GM12878 (cell line): ENCODE results near the gene ARPC1A. TPM values are rescaled to one million over a fixed set of nuclear protein-coding genes. Genes with fewer than 3 reads are reported as not detected.
A peak's percentile ranks its signal among the peaks of the same experiment; 100 is the strongest.

Experiments
- ATAC-seq: fragments of 200-7000 bp; cut with Tn5 transposase; 3 replicates; pipeline ENCODE4 v1.9.1; 2020; ENCODE audit warnings: mild to moderate bottlenecking, moderate library complexity
- BruUV-seq: library from RNA; stranded (reverse); fragments of 400-500 nt; replicated peaks from 2 replicates; lab custom pipeline; 2021; lab: Mats Ljungman, UMichigan
- CTCF ChIA-PET: fragments of 300-600 bp; sonication (Branson Sonifier 250); formaldehyde crosslinking; extraction: SDS; loops from one replicate; lab custom pipeline; 2021; ENCODE audit warnings: inconsistent platforms; lab: Yijun Ruan, JAX
- POLR2A ChIA-PET: fragments of 350-600 bp; formaldehyde crosslinking; extraction: SDS; loops from one replicate; lab custom pipeline; 2021; ENCODE audit warnings: inconsistent platforms; lab: Charles Lee
- RAD21 ChIA-PET: fragments of 300-600 bp; sonication (Branson Sonifier 250); formaldehyde crosslinking; loops from one replicate; lab custom pipeline; 2023; ENCODE audit warnings: antibody characterized with exemption; ENCODE audit not compliant: unreplicated experiment; lab: Charles Lee
- SMC1A ChIA-PET: fragments of 300-600 bp; sonication (Branson Sonifier 250); formaldehyde crosslinking; loops from one replicate; lab custom pipeline; 2023; ENCODE audit not compliant: unreplicated experiment, uncharacterized antibody; lab: Charles Lee
- DNase-seq: peaks from one replicate; pipeline ENCODE4 v3.0.0-alpha.2; 2011; ENCODE audit warnings: low read depth, low spot score
- FAIRE-seq: peaks from 3 replicates; lab custom pipeline; 2011; peaks lifted over from hg19 to GRCh38; lab: Jason Lieb, UNC
- H2AFZ ChIP-seq: 2 replicates; pipeline ENCODE4 v1.6.0; 2011; ENCODE audit warnings: low read depth, low read length, control low read depth; ENCODE audit not compliant: control insufficient read depth
- H3K27ac ChIP-seq: 2 replicates; pipeline ENCODE4 v1.5.1; 2011; ENCODE audit warnings: control low read depth; ENCODE audit not compliant: control insufficient read depth, insufficient read depth
- H3K27me3 ChIP-seq, 2 experiments: replicated peaks in 1 of 2; 2 replicates each; pipeline versions ENCODE4 v1.6.0 to v1.6.1; 2011; ENCODE audit warnings: low read length in 1 of 2; ENCODE audit not compliant: control insufficient read depth in 2 of 2, insufficient read depth in 2 of 2
- H3K36me3 ChIP-seq, 2 experiments: 2 replicates each; pipeline ENCODE4 v1.5.1; 2011; ENCODE audit warnings: low read length in 1 of 2; ENCODE audit not compliant: control insufficient read depth in 2 of 2, insufficient read depth in 2 of 2
- H3K4me1 ChIP-seq: 2 replicates; pipeline ENCODE4 v1.6.1; 2011; ENCODE audit warnings: mild to moderate bottlenecking, low read length, moderate library complexity, mixed read lengths; ENCODE audit not compliant: control insufficient read depth, insufficient read depth
- H3K4me2 ChIP-seq: 2 replicates; pipeline ENCODE4 v1.6.0; 2011; ENCODE audit warnings: control low read depth; ENCODE audit not compliant: control insufficient read depth, insufficient read depth
- H3K4me3 ChIP-seq: fragments of 200-600 bp; sonication (generic); 2 replicates; pipeline ENCODE4 v1.5.1; 2016
- H3K79me2 ChIP-seq: 2 replicates; pipeline ENCODE4 v1.6.0; 2011; ENCODE audit warnings: low read length; ENCODE audit not compliant: control insufficient read depth, insufficient read depth
- H3K9ac ChIP-seq: 2 replicates; pipeline ENCODE4 v1.8.0; 2011; ENCODE audit warnings: low read length, control low read depth, mixed read lengths; ENCODE audit not compliant: control insufficient read depth, insufficient read depth
- H3K9me3 ChIP-seq: replicated peaks from 3 replicates; pipeline ENCODE4 v1.5.1; 2011; ENCODE audit warnings: mild to moderate bottlenecking, low read length; ENCODE audit not compliant: control insufficient read depth, insufficient read depth
- H4K20me1 ChIP-seq: 2 replicates; pipeline ENCODE4 v1.6.0; 2011; ENCODE audit not compliant: control insufficient read depth, insufficient read depth
- CEBPB ChIP-seq, 2 experiments: fragments of 150-350 bp in 1 of 2; IDR thresholded peaks; 2 replicates each; pipeline ENCODE4 v1.6.1; 2012 to 2014; ENCODE audit warnings: low read depth in 2 of 2, low read length in 2 of 2, borderline replicate concordance in 1 of 2, inconsistent platforms in 1 of 2
- CTCF ChIP-seq, 3 experiments: IDR thresholded peaks in 2 of 3; conservative IDR thresholded peaks in 1 of 3; 2 replicates each; pipeline ENCODE4 v1.5.1; 2011; ENCODE audit warnings: low read depth in 3 of 3, low read length in 3 of 3, mild to moderate bottlenecking in 3 of 3, control low read depth in 2 of 3, moderate library complexity in 2 of 3, inconsistent platforms in 1 of 3, mixed read lengths in 1 of 3; ENCODE audit not compliant: control insufficient read depth in 2 of 3, insufficient read depth in 1 of 3; ENCODE audit errors: extremely low read depth in 1 of 3
- FOXK2 ChIP-seq: fragments of 450-650 bp; IDR thresholded peaks from 2 replicates; pipeline ENCODE4 v1.6.1; 2017; ENCODE audit warnings: mild to moderate bottlenecking, moderate library complexity
- HCFC1 ChIP-seq: fragments of 150-350 bp; IDR thresholded peaks from 2 replicates; pipeline ENCODE4 v1.6.1; 2014; ENCODE audit warnings: low read length
- LARP7 ChIP-seq: fragments of 450-650 bp; IDR thresholded peaks from 2 replicates; pipeline ENCODE4 v1.6.1; 2017; ENCODE audit warnings: mild to moderate bottlenecking
- MYB ChIP-seq: fragments of 150-350 bp; IDR thresholded peaks from 2 replicates; pipeline ENCODE4 v1.6.1; 2014; ENCODE audit warnings: mild to moderate bottlenecking, low read depth, low read length, borderline replicate concordance
- PAX5 ChIP-seq: IDR thresholded peaks from 2 replicates; pipeline ENCODE4 v1.6.1; 2011; ENCODE audit warnings: low read depth, low read length, borderline replicate concordance
- RAD21 ChIP-seq: IDR thresholded peaks from 2 replicates; pipeline ENCODE4 v1.6.1; 2011; ENCODE audit warnings: mild to moderate bottlenecking, low read depth, low read length, moderate library complexity; ENCODE audit not compliant: insufficient read depth
- SMAD5 ChIP-seq: IDR thresholded peaks from 2 replicates; pipeline ENCODE4 v1.6.1; 2016; ENCODE audit warnings: antibody characterized with exemption, low read depth
- SREBF1 ChIP-seq: IDR thresholded peaks from 2 replicates; pipeline ENCODE4 v1.6.1; 2012; ENCODE audit warnings: mild to moderate bottlenecking, low read length
- SUPT20H ChIP-seq: IDR thresholded peaks from 2 replicates; pipeline ENCODE4 v1.6.1; 2011; ENCODE audit warnings: low read depth, mild to moderate bottlenecking, low read length, moderate library complexity, borderline replicate concordance; ENCODE audit not compliant: control insufficient read depth
- YY1 ChIP-seq: IDR thresholded peaks from 2 replicates; pipeline ENCODE4 v1.6.1; 2011; ENCODE audit warnings: low read depth, mild to moderate bottlenecking, low read length
- ZBTB33 ChIP-seq: fragments of 450-650 bp; IDR thresholded peaks from 2 replicates; pipeline ENCODE4 v1.6.1; 2017; ENCODE audit warnings: mild to moderate bottlenecking
- ZNF592 ChIP-seq: fragments of 450-650 bp; IDR thresholded peaks from 2 replicates; pipeline ENCODE4 v1.6.1; 2017; ENCODE audit warnings: mild to moderate bottlenecking, moderate library complexity
- WGBS: methylation state at CpG from one replicate; pipeline ENCODE4 v1.1.6; 2016; ENCODE audit warnings: low lambda C conversion rate; ENCODE audit not compliant: insufficient replicate concordance, insufficient coverage; ENCODE audit errors: missing lambda C conversion rate; 5-methylcytosine and 5-hydroxymethylcytosine counted together
- in situ Hi-C: fragments of 300-500 bp; cut with MboI; formaldehyde crosslinking; loops from 9 replicates; pipeline ENCODE4 v1.14.3; 2018; ENCODE audit warnings: mixed read lengths
- intact Hi-C: fragments of 100-400 bp; cut with micrococcal nuclease; formaldehyde crosslinking; loops from one replicate; pipeline ENCODE4 v1.14.2; 2022; ENCODE audit not compliant: unreplicated experiment
- polyA plus RNA-seq, 11 experiments: library from polyadenylated mRNA; depleted of rRNA in 4 of 11; unstranded in 6 of 11; stranded (reverse) in 5 of 11; fragments of >200 nt; fragmentation: Nextera tagmentation in 4 of 11; fragmentation: Illumina TruSeq in 1 of 11; extraction: Ambion mirVana in 4 of 11; extraction: Trizol in 1 of 11; gene quantifications; 1 replicate in 1 of 11; 2 replicates in 10 of 11; pipeline versions ENCODE4 v1.2.1 to v1.2.3, GENCODE V29; 2011 to 2016; ENCODE audit warnings: inconsistent platforms in 2 of 11, missing spikeins in 2 of 11, low read depth in 1 of 11
- total RNA-seq, 4 experiments: library from RNA; depleted of rRNA in 3 of 4; stranded (reverse); fragments of >200 nt in 3 of 4; fragmentation: Illumina TruSeq in 1 of 4; extraction: Trizol in 1 of 4; gene quantifications; 2 replicates each; pipeline versions ENCODE4 v1.2.1 to v1.2.3, GENCODE V29; 2013 to 2021

The ARPC1A gene
- total and polyA plus RNA-seq, 10 of the 15 experiments (the other 5 are each of a cell fraction or from before 2014, with no cell fraction given): 42.3 to 152 (median 72.1) TPM

GRCh38 chr7:99408379-99409191 lies 82.9 kb downstream of the ARPC1A start, which contains the start of the genes BUD31 and PDAP1:
BUD31 (plus strand) TSS chr7:99408969; CDS start chr7:99411093, 2,124 bp downstream.
PDAP1 (minus strand) TSS chr7:99408597; CDS start chr7:99408548, 49 bp downstream.
- no TSS peak for BruUV-seq
- Histone ChIP-seq H3K79me2 (peaks cover 62% of the 10 kb centered on the region), H2AFZ (peak within 1 kb of the TSS; percentile 98), H3K4me3 (peak within 1 kb of the TSS; percentile 100), H3K9me3 (no peaks in the 10 kb centered on the region), H3K9ac (peak within 1 kb of the TSS; percentile 98), H3K4me2 (peak within 1 kb of the TSS; percentile 83), H3K27ac (peak within 1 kb of the TSS; percentile 99), H3K4me1 (peaks cover 12% of the 10 kb centered on the region), H3K27me3 (no peaks in the 10 kb centered on the region), H4K20me1 (no peaks in the 10 kb centered on the region), H3K36me3 (peaks cover 6 to 15% of the 10 kb centered on the region in 2 experiments)
- CTCF ChIA-PET: interaction anchor here (0.5 to 4.6 kb wide), 9 partner anchors 11 to 175 kb away, joined by 3 to 31 read pairs (median 4); no protein-coding TSS in a partner anchor
- under 1% methylated on average over 56 of the region's 72 CpGs for WGBS
- FAIRE-seq (peak; percentile 98), ATAC-seq (peak; percentile 86), DNase-seq (peak; percentile 90)
- POLR2A ChIA-PET: interaction anchor here (0.6 to 4.9 kb wide), 18 partner anchors 10 to 511 kb away, joined by 3 to 51 read pairs (median 5); partner anchors contain the start of genes ARPC1A, ARPC1B, ATP5MF and CPSF4
- RAD21 ChIA-PET: interaction anchor here (0.6 to 2.7 kb wide), 10 partner anchors 28 to 91 kb away, joined by 3 to 8 read pairs (median 6); partner anchors contain the start of genes ARPC1A, CPSF4, PTCD1 and ZNF394
- SMC1A ChIA-PET: interaction anchor here (0.8 to 3.2 kb wide), 10 partner anchors 9 to 151 kb away, joined by 3 to 20 read pairs (median 3); partner anchors contain the start of genes ARPC1B, CPSF4 and PTCD1
- intact Hi-C loops: loop anchor here (2.0 to 5.0 kb wide), 2 partner anchors 28 to 36 kb away; partner anchors contain the start of gene ARPC1B
- in situ Hi-C loops: no loop called here
- TF ChIP-seq SREBF1 (no peak), ZNF592 (peak; percentile 96), HCFC1 (peak; percentile 74), SUPT20H (no peak), MYB (peak; percentile 97), PAX5 (peak; percentile 60; the same call in 1 of the 2 replicates), LARP7 (peak; percentile 93), RAD21 (no peak), ZBTB33 (peak; percentile 75; the same call in 1 of the 2 replicates), CEBPB (IDR thresholded peaks at IDR 0.05; ENCODE audit: borderline replicate concordance in 1 of 2, low read depth in 2 of 2, low read length in 2 of 2) (peak in 1 of 2 experiments; percentile 99; a peak in 2 of 4 replicates), CTCF (IDR thresholded peaks at IDR 0.05 in 2 of 3, conservative IDR thresholded peaks at IDR 0.05 in 1 of 3; ENCODE audit: control insufficient read depth in 2 of 3, extremely low read depth in 1 of 3, insufficient read depth in 1 of 3, low read depth in 3 of 3, low read length in 3 of 3) (no peak), FOXK2 (peak; percentile 82), YY1 (peak; percentile 21; the same call in 1 of the 2 replicates), SMAD5 (peak; percentile 93)
